Mammary epithelial cell (primary cell): ENCODE measurements around the gene RBPJ.

Source experiments
- EZH2 ChIP-seq: IDR thresholded peaks from 2 replicates; pipeline ENCODE4 v1.6.1; 2012; ENCODE audit warnings: low read length, inconsistent platforms, borderline replicate concordance
- TF ChIP-seq, protein P1 (sequence below), 2 donors: IDR thresholded peaks in 1 of 2; conservative IDR thresholded peaks in 1 of 2; 2 replicates each; pipeline ENCODE4 v1.5.1; 2011 to 2012; ENCODE audit warnings: inconsistent platforms in 2 of 2, low read length in 2 of 2, mild to moderate bottlenecking in 2 of 2, control low read depth in 1 of 2, low read depth in 1 of 2; ENCODE audit not compliant: insufficient read depth in 1 of 2; ENCODE audit errors: extremely low read depth in 1 of 2

DNA sequence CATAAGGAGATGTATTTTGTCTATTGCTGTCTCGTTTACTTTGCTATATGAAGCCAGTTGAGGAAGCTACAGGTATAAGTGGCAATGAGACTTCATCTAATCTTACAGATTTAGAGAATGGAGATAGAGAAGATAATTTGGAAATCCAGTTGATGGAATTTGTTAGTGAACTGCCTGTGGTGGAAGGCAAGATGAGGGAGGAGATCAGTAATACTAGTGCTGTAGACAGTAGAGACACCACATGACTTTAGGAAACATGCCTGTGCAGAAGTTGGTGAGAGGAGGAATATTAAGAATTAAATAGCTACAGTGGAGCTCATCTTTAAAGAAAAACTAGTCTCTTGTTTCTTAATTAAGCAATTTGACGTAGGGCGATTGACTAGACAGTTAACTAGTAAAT, 51.3 kb downstream of the RBPJ start:
- TF ChIP-seq, protein P1, sequence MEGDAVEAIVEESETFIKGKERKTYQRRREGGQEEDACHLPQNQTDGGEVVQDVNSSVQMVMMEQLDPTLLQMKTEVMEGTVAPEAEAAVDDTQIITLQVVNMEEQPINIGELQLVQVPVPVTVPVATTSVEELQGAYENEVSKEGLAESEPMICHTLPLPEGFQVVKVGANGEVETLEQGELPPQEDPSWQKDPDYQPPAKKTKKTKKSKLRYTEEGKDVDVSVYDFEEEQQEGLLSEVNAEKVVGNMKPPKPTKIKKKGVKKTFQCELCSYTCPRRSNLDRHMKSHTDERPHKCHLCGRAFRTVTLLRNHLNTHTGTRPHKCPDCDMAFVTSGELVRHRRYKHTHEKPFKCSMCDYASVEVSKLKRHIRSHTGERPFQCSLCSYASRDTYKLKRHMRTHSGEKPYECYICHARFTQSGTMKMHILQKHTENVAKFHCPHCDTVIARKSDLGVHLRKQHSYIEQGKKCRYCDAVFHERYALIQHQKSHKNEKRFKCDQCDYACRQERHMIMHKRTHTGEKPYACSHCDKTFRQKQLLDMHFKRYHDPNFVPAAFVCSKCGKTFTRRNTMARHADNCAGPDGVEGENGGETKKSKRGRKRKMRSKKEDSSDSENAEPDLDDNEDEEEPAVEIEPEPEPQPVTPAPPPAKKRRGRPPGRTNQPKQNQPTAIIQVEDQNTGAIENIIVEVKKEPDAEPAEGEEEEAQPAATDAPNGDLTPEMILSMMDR (conservative IDR thresholded peaks at IDR 0.05 in 1 of 2, IDR thresholded peaks at IDR 0.05 in 1 of 2; ENCODE audit: extremely low read depth in 1 of 2, insufficient read depth in 1 of 2, low read depth in 1 of 2, low read length in 2 of 2): no peak
- TF ChIP-seq EZH2: no peak
